SH-SY5Y (cell line): ENCODE results near the gene GFY.

Source experiments
- GATA2 ChIP-seq: IDR thresholded peaks from 2 replicates; pipeline ENCODE4 v1.6.1; 2011; ENCODE audit warnings: mild to moderate bottlenecking, low read depth, low read length
- GATA3 ChIP-seq: IDR thresholded peaks from 2 replicates; pipeline ENCODE4 v1.6.1; 2011; ENCODE audit warnings: low read depth, mild to moderate bottlenecking, low read length, moderate library complexity

DNA sequence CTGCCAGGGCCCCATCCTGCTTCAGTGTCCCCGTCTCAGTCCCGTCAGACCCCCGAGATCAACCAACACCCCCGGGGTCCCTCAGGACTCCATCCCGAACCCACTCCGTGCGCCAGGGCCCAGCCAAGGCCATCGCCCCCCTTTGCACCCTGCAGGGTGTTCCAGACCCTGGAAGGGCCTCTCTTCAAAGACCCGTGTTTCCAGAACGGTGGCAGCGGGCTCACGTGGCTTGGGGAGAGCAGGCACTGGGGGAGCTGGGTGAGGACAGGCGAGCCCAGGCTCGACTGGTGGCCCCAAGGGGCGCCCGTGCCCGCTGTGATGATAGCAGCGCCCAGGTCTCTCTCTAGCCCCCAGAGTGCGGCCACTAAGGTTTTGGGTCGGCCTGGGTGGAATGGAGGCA, 35.8 kb upstream of the GFY start:
- TF ChIP-seq GATA3 (no peak), GATA2 (no peak)
